HepG2 (cell line): Measurements from ENCODE around the gene TRRAP. TPM values are rescaled to one million over a fixed set of nuclear protein-coding genes. Genes with fewer than 3 reads are reported as not detected.
A peak's percentile ranks its signal among the peaks of the same experiment; 100 is the strongest.

ENCODE experiments used
- ATF2 ChIP-seq: sonication (generic); formaldehyde crosslinking; IDR thresholded peaks from 2 replicates; pipeline ENCODE4 v1.4.0; 2020; ENCODE audit warnings: missing genetic modification reagents
- BHLHE40 ChIP-seq: IDR thresholded peaks from 2 replicates; pipeline ENCODE4 v1.6.1; 2011; ENCODE audit warnings: low read length, improper control_type of control experiment
- BRCA1 ChIP-seq: sonication (generic); formaldehyde crosslinking; IDR thresholded peaks from 2 replicates; pipeline ENCODE4 v1.4.0; 2020; ENCODE audit warnings: missing genetic modification reagents
- BRF2 ChIP-seq: sonication (generic); formaldehyde crosslinking; IDR thresholded peaks from 2 replicates; pipeline ENCODE4 v1.8.1; 2022; ENCODE audit warnings: mild to moderate bottlenecking, missing genetic modification reagents
- HNRNPLL ChIP-seq: fragments of 200-400 bp; formaldehyde crosslinking; IDR thresholded peaks from 2 replicates; pipeline ENCODE4 v1.6.1; 2017; ENCODE audit warnings: mild to moderate bottlenecking, low read depth, low read length; ENCODE audit not compliant: poor library complexity, severe bottlenecking
- ISX ChIP-seq: sonication (generic); formaldehyde crosslinking; conservative IDR thresholded peaks from 2 replicates; pipeline ENCODE4 v1.5.0; 2020; ENCODE audit warnings: missing genetic modification reagents
- LBX2 ChIP-seq: sonication (generic); formaldehyde crosslinking; IDR thresholded peaks from 2 replicates; pipeline ENCODE4 v1.5.0; 2020; ENCODE audit warnings: missing genetic modification reagents, mild to moderate bottlenecking, borderline replicate concordance
- MLLT10 ChIP-seq: sonication (generic); formaldehyde crosslinking; IDR thresholded peaks from 2 replicates; pipeline ENCODE4 v1.4.0; 2020; ENCODE audit warnings: missing genetic modification reagents
- RAD21 ChIP-seq: fragments of 450-650 bp; formaldehyde crosslinking; IDR thresholded peaks from 2 replicates; pipeline ENCODE4 v1.5.0; 2020; ENCODE audit warnings: mild to moderate bottlenecking
- RORA ChIP-seq: sonication (generic); formaldehyde crosslinking; IDR thresholded peaks from 2 replicates; pipeline ENCODE4 v1.5.0; 2020; ENCODE audit warnings: mild to moderate bottlenecking, missing genetic modification reagents, moderate library complexity
- SALL1 ChIP-seq: sonication (generic); formaldehyde crosslinking; IDR thresholded peaks from 2 replicates; pipeline ENCODE4 v1.8.0; 2022; ENCODE audit warnings: mild to moderate bottlenecking, missing genetic modification reagents
- SATB2 ChIP-seq: sonication (generic); formaldehyde crosslinking; IDR thresholded peaks from 2 replicates; pipeline ENCODE4 v1.5.0; 2020; ENCODE audit warnings: missing genetic modification reagents
- SUZ12 ChIP-seq: fragments of 150-350 bp; IDR thresholded peaks from 2 replicates; pipeline ENCODE4 v1.6.1; 2014; ENCODE audit warnings: low read depth, low read length
- ZNF256 ChIP-seq: sonication (generic); formaldehyde crosslinking; conservative IDR thresholded peaks from 2 replicates; pipeline ENCODE4 v1.4.0; 2020; ENCODE audit warnings: missing genetic modification reagents
- ZNF557 ChIP-seq: sonication (generic); formaldehyde crosslinking; IDR thresholded peaks from 2 replicates; pipeline ENCODE4 v1.4.0; 2020; ENCODE audit warnings: missing genetic modification reagents
- ZNF580 ChIP-seq: IDR thresholded peaks from 2 replicates; pipeline ENCODE4 v1.6.1; 2016; ENCODE audit warnings: low read depth, borderline replicate concordance
- ZNF639 ChIP-seq: conservative IDR thresholded peaks from 2 replicates; pipeline ENCODE4 v1.6.1; 2018; ENCODE audit warnings: missing genetic modification reagents
- ZNF687 ChIP-seq: sonication (generic); formaldehyde crosslinking; IDR thresholded peaks from 2 replicates; pipeline ENCODE4 v1.5.1; 2020; ENCODE audit warnings: mild to moderate bottlenecking, missing genetic modification reagents, moderate library complexity
- ZNF782 ChIP-seq: sonication (generic); formaldehyde crosslinking; IDR thresholded peaks from 2 replicates; pipeline ENCODE4 v1.4.0; 2020; ENCODE audit warnings: missing genetic modification reagents, mild to moderate bottlenecking, borderline replicate concordance
- ZSCAN29 ChIP-seq: sonication (generic); formaldehyde crosslinking; conservative IDR thresholded peaks from 2 replicates; pipeline ENCODE4 v1.4.0; 2020; ENCODE audit warnings: mild to moderate bottlenecking, missing genetic modification reagents
- ZSCAN31 ChIP-seq: sonication (generic); formaldehyde crosslinking; IDR thresholded peaks from 2 replicates; pipeline ENCODE4 v1.5.0; 2020; ENCODE audit warnings: low read depth, mild to moderate bottlenecking, missing genetic modification reagents
- polyA plus RNA-seq, 8 experiments: library from polyadenylated mRNA; depleted of rRNA in 3 of 8; stranded (reverse) in 7 of 8; unstranded in 1 of 8; fragments of >200 nt; fragmentation: Illumina TruSeq in 4 of 8; extraction: Trizol in 4 of 8; gene quantifications; 2 replicates each; pipeline versions ENCODE4 v1.2.1 to v1.2.3, GENCODE V29; 2011 to 2016; ENCODE audit warnings: low read depth in 4 of 8, missing spikeins in 1 of 8, mixed read lengths in 1 of 8; ENCODE audit not compliant: insufficient read depth in 1 of 8
- total RNA-seq, 5 experiments: library from RNA; depleted of rRNA; stranded (reverse); fragments of >200 nt; fragmentation: Illumina TruSeq; extraction: Trizol; gene quantifications; 2 replicates each; pipeline ENCODE4 v1.2.3, GENCODE V29; 2016; ENCODE audit warnings: low read depth in 1 of 5

Gene TRRAP
- total and polyA plus RNA-seq, 2 of the 13 experiments (the other 11 are each of a cell fraction or from before 2014, with no cell fraction given), result 8.6 to 10.5 TPM

- TF ChIP-seq ZNF557 (CRISPR knock-in tag) (no peak), SUZ12 (no peak), SATB2 (CRISPR knock-in tag) (0 out of 2 replicates have a peak, but pooled peaks have one; percentile 30), ZNF639 (CRISPR knock-in tag) (no peak), ZSCAN31 (peak; percentile 67; the same call in 1 of the 2 replicates), ZNF580 (no peak), LBX2 (no peak), BHLHE40 (no peak), ATF2 (CRISPR knock-in tag) (peak; percentile 14; the same call in 1 of the 2 replicates), BRCA1 (CRISPR knock-in tag) (0 out of 2 replicates have a peak, but pooled peaks have one; percentile 34), ISX (CRISPR knock-in tag) (no peak), RORA (no peak), ZNF687 (CRISPR knock-in tag) (peak; percentile 71), ZSCAN29 (CRISPR knock-in tag) (no peak), RAD21 (CRISPR knock-in tag) (0 out of 2 replicates have a peak, but pooled peaks have one; percentile 38), SALL1 (CRISPR knock-in tag) (peak; percentile 84), BRF2 (CRISPR knock-in tag) (no peak; the same call in 1 of the 2 replicates), MLLT10 (no peak), ZNF256 (CRISPR knock-in tag) (peak; percentile 70; the same call in 1 of the 2 replicates), HNRNPLL (peak; percentile 41), ZNF782 (CRISPR knock-in tag) (peak; percentile 49; the same call in 1 of the 2 replicates)
Measured at GRCh38 chr7:98878365-98879197, at the start of gene TRRAP (continued).
